ENCODE results near the gene LGALS9B. TPM values are rescaled to one million over a fixed set of nuclear protein-coding genes. Genes with fewer than 3 reads are reported as not detected.
"Not testable (repeated sequence)": the region's sequence is repeated elsewhere in the genome, so short reads cannot be mapped to it uniquely, and the experiment has no call there.

LGALS9B gene
- total and polyA plus RNA-seq, 2 experiments from 2014 or later, result not detected

DNA sequence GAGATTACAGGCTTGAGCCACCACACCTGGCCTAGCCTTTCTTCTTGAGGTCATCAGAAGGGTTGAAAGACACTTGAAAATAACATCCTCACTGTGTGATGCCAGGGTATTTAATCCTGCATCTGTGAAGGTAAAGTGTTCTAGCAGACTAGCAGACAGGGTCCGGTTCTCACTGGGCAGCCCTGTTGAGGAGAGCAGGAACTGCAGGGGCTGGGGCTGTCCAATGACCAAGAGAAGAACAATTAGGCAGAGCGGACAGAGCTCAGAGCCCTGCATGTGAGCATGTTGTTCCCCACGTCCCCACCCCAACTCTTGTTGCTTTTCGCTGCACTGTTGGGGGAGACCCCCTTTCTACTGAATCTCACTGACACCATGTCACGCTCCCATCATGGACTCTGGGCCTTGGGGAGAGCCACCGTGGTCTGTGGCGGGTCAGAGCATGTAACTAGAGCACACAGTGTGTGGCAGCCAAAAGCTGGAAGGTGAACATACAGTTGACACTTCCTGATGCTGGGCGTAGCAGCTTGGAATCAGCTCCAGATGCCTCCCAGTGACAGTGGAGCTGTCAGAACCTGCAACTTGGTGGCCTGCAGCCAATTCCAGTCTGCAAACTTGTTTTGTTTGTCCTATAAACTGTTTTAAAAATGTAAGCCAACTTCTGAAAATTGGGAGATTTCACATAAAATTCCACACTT, 7.9 kb upstream of the LGALS9B start:
- not testable (repeated sequence) for H2AFZ ChIP-seq; H3K27ac ChIP-seq; H3K9me3 ChIP-seq (ENCODE audit: low read depth); DNase-seq (ENCODE audit: low spot score); H3K9me2 ChIP-seq (replicated peaks; ENCODE audit: insufficient read depth); H4K20me1 ChIP-seq (ENCODE audit: insufficient read depth, poor library complexity, severe bottlenecking); H3K4me2 ChIP-seq; H3K79me2 ChIP-seq; H3K27me3 ChIP-seq; H3K36me3 ChIP-seq (replicated peaks; ENCODE audit: insufficient read depth, low read depth); H3K4me3 ChIP-seq; H3K4me1 ChIP-seq (ENCODE audit: insufficient read depth)
- WGBS (ENCODE audit: low lambda C conversion rate, missing lambda C conversion rate), result 87% methylated on average over 8 of the region's 8 CpGs

DNA sequence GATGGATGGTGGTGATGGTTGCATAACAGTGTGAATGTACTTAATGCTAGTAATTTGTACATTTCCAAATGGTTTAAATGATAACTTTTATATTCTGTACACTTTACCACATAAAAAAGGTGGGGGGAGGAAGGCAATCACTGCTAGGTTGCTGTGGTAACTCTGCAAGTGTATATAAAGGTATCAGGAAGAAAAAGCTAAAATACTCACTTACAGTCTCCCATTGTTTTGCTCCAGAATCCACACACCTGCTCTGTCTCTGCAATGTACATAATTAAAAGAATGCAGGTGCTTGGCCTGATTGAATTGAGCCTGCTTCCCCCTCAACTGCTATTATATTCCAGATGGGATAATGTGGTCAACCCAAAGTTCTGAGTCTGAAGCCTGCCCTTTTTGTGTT, 6.7 kb upstream of the LGALS9B start:
- not testable (repeated sequence) for H3K27me3 ChIP-seq; H4K20me1 ChIP-seq (ENCODE audit: insufficient read depth, poor library complexity, severe bottlenecking); H3K9me3 ChIP-seq (ENCODE audit: low read depth); H3K27ac ChIP-seq; H3K79me2 ChIP-seq; H3K9me2 ChIP-seq (replicated peaks; ENCODE audit: insufficient read depth); H2AFZ ChIP-seq; H3K36me3 ChIP-seq (replicated peaks; ENCODE audit: insufficient read depth, low read depth); DNase-seq (ENCODE audit: low spot score); H3K4me3 ChIP-seq; H3K4me1 ChIP-seq (ENCODE audit: insufficient read depth); H3K4me2 ChIP-seq

DNA sequence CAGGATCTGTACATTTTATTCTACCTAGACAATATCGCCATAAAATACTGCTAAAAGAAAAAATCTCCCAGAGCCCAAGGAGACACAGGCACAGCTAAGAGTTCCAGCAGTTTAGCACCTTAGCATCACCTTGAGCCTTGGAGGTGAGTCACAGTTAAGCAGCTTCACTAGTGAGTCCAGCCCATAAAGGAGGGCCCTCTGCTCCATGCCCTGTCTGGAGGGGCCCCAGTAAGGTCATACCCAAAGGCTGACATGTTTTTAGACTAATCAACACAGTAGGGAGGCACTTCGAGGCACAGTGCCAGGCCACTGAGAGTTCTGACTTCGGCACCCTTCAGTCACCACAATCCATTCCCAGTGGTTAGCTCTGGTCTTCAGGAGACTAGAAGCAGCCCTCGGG, 2.6 kb upstream of the LGALS9B start:
- not testable (repeated sequence) for H2AFZ ChIP-seq; H3K4me3 ChIP-seq; DNase-seq (ENCODE audit: low spot score); H3K9me3 ChIP-seq (ENCODE audit: low read depth); H3K79me2 ChIP-seq; H3K4me2 ChIP-seq; H4K20me1 ChIP-seq (ENCODE audit: insufficient read depth, poor library complexity, severe bottlenecking); H3K36me3 ChIP-seq (replicated peaks; ENCODE audit: insufficient read depth, low read depth); H3K4me1 ChIP-seq (ENCODE audit: insufficient read depth); H3K9me2 ChIP-seq (replicated peaks; ENCODE audit: insufficient read depth); H3K27ac ChIP-seq; H3K27me3 ChIP-seq
- 57% methylated on average over 3 of the region's 4 CpGs for WGBS (ENCODE audit: low lambda C conversion rate, missing lambda C conversion rate)

DNA sequence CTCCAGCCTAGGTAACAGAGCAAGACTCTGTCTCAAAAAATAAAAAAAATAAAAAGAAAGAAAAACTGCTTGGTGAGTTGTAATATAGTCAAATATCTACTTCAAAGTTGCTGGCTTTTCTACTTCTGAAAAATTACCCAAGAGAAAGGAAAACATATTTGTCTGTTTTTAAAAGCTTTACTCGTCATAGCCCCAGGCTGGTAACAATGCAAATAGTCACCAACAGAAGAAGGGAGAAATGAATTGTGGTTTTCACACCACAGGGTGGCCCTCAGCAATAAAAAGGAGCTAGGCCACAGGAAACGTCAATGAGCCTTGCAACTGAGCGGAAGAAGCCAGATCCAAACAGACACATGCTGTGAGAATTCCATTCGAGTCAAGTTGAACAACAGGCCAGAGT, 1.8 kb upstream of the LGALS9B start:
- H2AFZ ChIP-seq; DNase-seq (ENCODE audit: low spot score); H3K9me3 ChIP-seq (ENCODE audit: low read depth); H3K27me3 ChIP-seq; H4K20me1 ChIP-seq (ENCODE audit: insufficient read depth, poor library complexity, severe bottlenecking); H3K4me2 ChIP-seq; H3K4me1 ChIP-seq (ENCODE audit: insufficient read depth); H3K9me2 ChIP-seq (replicated peaks; ENCODE audit: insufficient read depth); H3K4me3 ChIP-seq; H3K79me2 ChIP-seq; H3K36me3 ChIP-seq (replicated peaks; ENCODE audit: insufficient read depth, low read depth); H3K27ac ChIP-seq: not testable (repeated sequence)
- WGBS (ENCODE audit: low lambda C conversion rate, missing lambda C conversion rate), result no CpG with 5 or more reads among the region's 4 CpGs

DNA sequence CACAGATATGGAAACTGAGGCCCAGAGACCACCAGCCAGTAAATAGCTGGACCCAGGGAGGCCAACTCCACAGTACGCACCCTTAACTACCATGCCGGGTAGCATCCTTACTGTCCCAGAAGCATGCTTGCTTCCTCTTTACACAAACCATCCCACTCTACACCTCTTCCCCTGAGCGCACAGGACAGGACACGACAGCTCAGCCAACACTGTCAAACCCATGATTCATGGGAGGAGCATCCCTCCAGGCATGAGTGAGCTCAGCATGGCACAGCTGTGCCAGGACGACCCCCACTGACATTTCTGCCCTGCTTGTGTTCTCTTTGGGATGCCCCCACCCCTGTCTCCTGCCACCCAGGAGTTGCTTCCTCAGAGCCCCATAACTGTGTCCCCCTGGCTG, 340 bp downstream of the LGALS9B start:
- H3K36me3 ChIP-seq (replicated peaks; ENCODE audit: insufficient read depth, low read depth); DNase-seq (ENCODE audit: low spot score); H3K9me3 ChIP-seq (ENCODE audit: low read depth); H3K27me3 ChIP-seq; H3K79me2 ChIP-seq; H3K4me1 ChIP-seq (ENCODE audit: insufficient read depth); H3K27ac ChIP-seq; H3K4me3 ChIP-seq; H4K20me1 ChIP-seq (ENCODE audit: insufficient read depth, poor library complexity, severe bottlenecking); H3K4me2 ChIP-seq; H3K9me2 ChIP-seq (replicated peaks; ENCODE audit: insufficient read depth); H2AFZ ChIP-seq: not testable (repeated sequence)
- 71% methylated on average over 3 of the region's 5 CpGs for WGBS (ENCODE audit: low lambda C conversion rate, missing lambda C conversion rate)

DNA sequence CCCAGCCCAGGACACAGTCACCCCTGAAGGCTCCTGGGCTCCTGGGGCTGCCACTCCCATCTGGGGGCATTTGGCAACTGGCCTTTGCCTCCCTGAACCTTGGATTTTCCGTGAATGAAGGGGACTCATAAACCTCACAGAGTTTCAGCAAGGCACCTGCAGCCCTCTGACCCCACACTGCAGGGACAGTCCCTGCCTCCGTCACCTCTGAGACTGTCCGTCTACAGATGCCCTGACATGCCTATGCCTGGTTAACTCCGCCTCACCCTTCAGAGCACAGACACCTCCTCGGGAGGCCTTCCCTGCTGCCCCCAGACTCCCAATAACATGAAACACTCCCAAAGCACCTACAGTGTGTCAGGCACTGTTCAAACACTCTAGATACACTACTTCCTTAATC, 786 bp downstream of the LGALS9B start:
- not testable (repeated sequence) for H3K4me1 ChIP-seq (ENCODE audit: insufficient read depth); H4K20me1 ChIP-seq (ENCODE audit: insufficient read depth, poor library complexity, severe bottlenecking); H3K36me3 ChIP-seq (replicated peaks; ENCODE audit: insufficient read depth, low read depth); DNase-seq (ENCODE audit: low spot score); H3K27ac ChIP-seq; H3K4me3 ChIP-seq; H3K9me3 ChIP-seq (ENCODE audit: low read depth); H3K27me3 ChIP-seq; H3K79me2 ChIP-seq; H3K4me2 ChIP-seq; H3K9me2 ChIP-seq (replicated peaks; ENCODE audit: insufficient read depth); H2AFZ ChIP-seq
- WGBS (ENCODE audit: low lambda C conversion rate, missing lambda C conversion rate), result 90% methylated on average over 2 of the region's 5 CpGs

DNA sequence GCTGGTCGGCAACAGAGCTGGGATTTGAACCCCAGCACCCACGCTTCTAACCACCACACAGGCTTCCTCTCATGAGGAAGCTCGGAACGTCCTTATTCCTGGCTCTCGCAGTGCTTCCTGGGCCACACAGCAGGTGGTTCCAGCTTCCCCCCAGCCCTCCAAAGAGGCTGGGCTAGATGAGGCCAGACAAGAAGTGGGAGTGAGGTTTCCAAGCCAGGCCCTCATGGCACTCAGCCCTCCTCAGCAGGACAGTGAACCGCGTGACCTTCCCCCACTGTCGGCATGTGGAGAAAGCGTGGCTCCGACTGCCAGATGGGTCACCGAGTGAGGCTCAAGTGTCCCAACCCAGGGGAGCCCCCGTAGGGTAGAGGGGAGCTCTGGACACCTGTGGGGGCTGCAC, 1.8 kb downstream of the LGALS9B start:
- WGBS (ENCODE audit: low lambda C conversion rate, missing lambda C conversion rate), result no CpG with 5 or more reads among the region's 12 CpGs
- DNase-seq (ENCODE audit: low spot score); H3K4me2 ChIP-seq; H3K4me3 ChIP-seq; H3K4me1 ChIP-seq (ENCODE audit: insufficient read depth); H3K9me3 ChIP-seq (ENCODE audit: low read depth); H3K27ac ChIP-seq; H4K20me1 ChIP-seq (ENCODE audit: insufficient read depth, poor library complexity, severe bottlenecking); H3K79me2 ChIP-seq; H3K9me2 ChIP-seq (replicated peaks; ENCODE audit: insufficient read depth); H3K27me3 ChIP-seq; H3K36me3 ChIP-seq (replicated peaks; ENCODE audit: insufficient read depth, low read depth); H2AFZ ChIP-seq: not testable (repeated sequence)

DNA sequence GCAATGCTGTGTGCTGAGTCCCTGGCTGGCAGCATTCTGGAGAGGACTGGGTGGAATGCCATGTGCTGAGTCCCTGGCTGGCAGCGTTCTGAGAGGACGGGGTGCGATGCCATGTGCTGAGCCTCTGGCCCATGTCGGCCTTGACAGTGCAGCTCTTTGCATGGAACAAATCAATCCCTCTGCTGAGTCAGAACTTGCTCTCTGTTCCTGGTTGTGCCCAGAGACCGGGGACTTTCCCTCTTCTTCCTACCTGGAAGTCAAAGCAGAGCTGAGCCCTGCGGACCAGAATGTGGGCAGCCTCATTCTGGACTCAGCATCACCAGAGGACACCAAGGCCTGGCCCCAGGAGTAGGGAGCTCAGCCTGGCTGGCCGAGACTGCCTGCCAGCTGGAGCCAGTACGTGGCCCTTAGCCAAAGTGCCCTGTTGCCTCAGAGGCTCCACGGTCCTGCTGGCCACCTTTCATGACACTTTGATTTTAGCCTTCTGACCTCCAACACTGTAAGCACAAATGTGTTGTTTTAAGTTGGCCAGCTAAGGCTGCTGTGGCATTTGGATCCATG, 2.4 kb downstream of the LGALS9B start:
- WGBS (ENCODE audit: low lambda C conversion rate, missing lambda C conversion rate), result 88% methylated on average over 6 of the region's 9 CpGs
- H3K9me2 ChIP-seq (replicated peaks; ENCODE audit: insufficient read depth); H3K27me3 ChIP-seq; H3K4me3 ChIP-seq; H3K27ac ChIP-seq; H3K4me1 ChIP-seq (ENCODE audit: insufficient read depth); DNase-seq (ENCODE audit: low spot score); H4K20me1 ChIP-seq (ENCODE audit: insufficient read depth, poor library complexity, severe bottlenecking); H2AFZ ChIP-seq; H3K79me2 ChIP-seq; H3K36me3 ChIP-seq (replicated peaks; ENCODE audit: insufficient read depth, low read depth); H3K9me3 ChIP-seq (ENCODE audit: low read depth); H3K4me2 ChIP-seq: not testable (repeated sequence)

DNA sequence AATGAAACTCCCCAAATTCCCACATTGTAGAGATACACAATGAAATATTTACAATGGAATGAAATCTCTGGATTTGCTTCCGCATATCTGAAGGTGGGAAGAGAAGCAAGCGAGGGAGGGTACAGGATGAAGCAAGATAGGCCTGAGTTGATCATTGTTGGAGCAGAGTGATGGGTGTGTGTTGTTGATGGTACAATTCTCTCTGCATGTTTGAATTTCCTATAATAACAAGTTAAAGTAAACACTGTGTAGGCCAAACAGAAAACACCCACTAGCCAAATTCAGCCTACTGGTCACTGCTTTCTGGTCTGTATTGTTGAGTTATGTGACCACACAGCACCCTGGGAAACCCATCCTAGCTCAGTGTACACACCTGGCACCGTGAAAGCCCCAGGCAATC, 5.2 kb downstream of the LGALS9B start:
- H4K20me1 ChIP-seq (ENCODE audit: insufficient read depth, poor library complexity, severe bottlenecking); H3K79me2 ChIP-seq; H3K4me2 ChIP-seq; H2AFZ ChIP-seq; DNase-seq (ENCODE audit: low spot score); H3K9me2 ChIP-seq (replicated peaks; ENCODE audit: insufficient read depth); H3K27me3 ChIP-seq; H3K4me1 ChIP-seq (ENCODE audit: insufficient read depth); H3K9me3 ChIP-seq (ENCODE audit: low read depth); H3K36me3 ChIP-seq (replicated peaks; ENCODE audit: insufficient read depth, low read depth); H3K4me3 ChIP-seq; H3K27ac ChIP-seq: not testable (repeated sequence)
- WGBS (ENCODE audit: low lambda C conversion rate, missing lambda C conversion rate), result no CpG with 5 or more reads among the region's 3 CpGs
